Liver (tissue), 3 donors: Measurements from ENCODE around the gene PDE4D.

Source experiments
- ATF3 ChIP-seq: IDR thresholded peaks from 2 replicates; pipeline ENCODE4 v1.6.1; 2016; ENCODE audit warnings: antibody characterized with exemption
- CTCF ChIP-seq: fragments of 150-350 bp; IDR thresholded peaks from 2 replicates; pipeline ENCODE4 v1.5.1; 2017; ENCODE audit warnings: improper control_type of control experiment, low read depth, low read length; ENCODE audit not compliant: missing input control
- EGR1 ChIP-seq, 2 donors: IDR thresholded peaks; 2 replicates each; pipeline ENCODE4 v1.6.1; 2016 to 2018; ENCODE audit warnings: antibody characterized with exemption in 2 of 2, low read depth in 2 of 2
- FOXA1 ChIP-seq: IDR thresholded peaks from 2 replicates; pipeline ENCODE4 v1.6.1; 2016; ENCODE audit warnings: antibody characterized with exemption
- GABPA ChIP-seq, 2 donors: IDR thresholded peaks in 1 of 2; conservative IDR thresholded peaks in 1 of 2; 2 replicates each; pipeline ENCODE4 v1.6.1; 2016; ENCODE audit warnings: antibody characterized with exemption in 2 of 2, mild to moderate bottlenecking in 1 of 2, moderate library complexity in 1 of 2
- HNF4G ChIP-seq: IDR thresholded peaks from 2 replicates; pipeline ENCODE4 v1.6.1; 2016; ENCODE audit warnings: antibody characterized with exemption
- JUND ChIP-seq, 2 donors: IDR thresholded peaks; 2 replicates each; pipeline ENCODE4 v1.6.1; 2016; ENCODE audit warnings: antibody characterized with exemption in 2 of 2
- MAX ChIP-seq: IDR thresholded peaks from 2 replicates; pipeline ENCODE4 v1.6.1; 2016; ENCODE audit warnings: antibody characterized with exemption
- RAD21 ChIP-seq, 2 donors: IDR thresholded peaks; 2 replicates each; pipeline ENCODE4 v1.6.1; 2016; ENCODE audit warnings: antibody characterized with exemption in 2 of 2, mild to moderate bottlenecking in 2 of 2
- REST ChIP-seq: IDR thresholded peaks from 2 replicates; pipeline ENCODE4 v1.6.1; 2016; ENCODE audit warnings: antibody characterized with exemption, mild to moderate bottlenecking
- RXRA ChIP-seq, 2 donors: IDR thresholded peaks; 2 replicates each; pipeline ENCODE4 v1.6.1; 2017 to 2018; ENCODE audit warnings: antibody characterized with exemption in 2 of 2, mild to moderate bottlenecking in 1 of 2
- SP1 ChIP-seq: IDR thresholded peaks from 2 replicates; pipeline ENCODE4 v1.6.1; 2018; ENCODE audit warnings: antibody characterized with exemption, mild to moderate bottlenecking
- TAF1 ChIP-seq: conservative IDR thresholded peaks from 2 replicates; pipeline ENCODE4 v1.6.1; 2016; ENCODE audit warnings: antibody characterized with exemption, mild to moderate bottlenecking
- ZBTB33 ChIP-seq: IDR thresholded peaks from 2 replicates; pipeline ENCODE4 v1.6.1; 2016; ENCODE audit warnings: antibody characterized with exemption
- donor health status: healthy.
- donor health status: healthy.

GRCh38 chr5:59158637-59159391, 734.7 kb downstream of the PDE4D start:
- TF ChIP-seq MAX (no peak), JUND (IDR thresholded peaks at IDR 0.05) (no peak), RAD21 (IDR thresholded peaks at IDR 0.05) (no peak), TAF1 (no peak), CTCF (no peak), EGR1 (IDR thresholded peaks at IDR 0.05; ENCODE audit: low read depth in 2 of 2) (no peak), ZBTB33 (no peak), GABPA (IDR thresholded peaks at IDR 0.05 in 1 of 2, conservative IDR thresholded peaks at IDR 0.05 in 1 of 2) (no peak), FOXA1 (no peak), ATF3 (no peak), SP1 (no peak), HNF4G (no peak), REST (no peak), RXRA (IDR thresholded peaks at IDR 0.05) (peak; percentile 28 to 90)
